HG03064 (cell line): ENCODE data around the gene DPEP3.
"Not testable (repeated sequence)": the region's sequence is repeated elsewhere in the genome, so short reads cannot be mapped to it uniquely, and the experiment has no call there.

Experiments
- ATAC-seq: cut with Tn5 transposase; IDR thresholded peaks from one replicate; pipeline ENCODE4 v1.9.1; 2021; ENCODE audit warnings: low read depth; ENCODE audit not compliant: unreplicated experiment

The DPEP3 gene

GRCh38 chr16:67979955-67980678 lies at the start of gene DPEP3:
TSS of gene DPEP3 (minus strand) at chr16:67980499. CDS start at chr16:67980380, 119 bp downstream.
- ATAC-seq: no peak

- ATAC-seq: no peak
These were observed 48.7 kb upstream of the DPEP3 start for GRCh38 chr16:68028996-68029395.

GRCh38 chr16:68022728-68023537 lies 42.6 kb upstream of the DPEP3 start, which contains the start of the genes DDX28 and DUS2:
TSS of gene DDX28 (minus strand) at chr16:68023232. CDS start at chr16:68023202, 30 bp downstream.
TSS of gene DUS2 (plus strand) at chr16:68023284. CDS start at chr16:68038024, 14,740 bp downstream.
- peak; percentile 64 for ATAC-seq

- ATAC-seq: peak; percentile 5
These were observed 42.0 kb upstream of the DPEP3 start for GRCh38 chr16:68022278-68022727.

- no peak for ATAC-seq
These were observed 41.2 kb upstream of the DPEP3 start for GRCh38 chr16:68021490-68021889.

- no peak for ATAC-seq
These were observed 38.9 kb upstream of the DPEP3 start for GRCh38 chr16:68019167-68019680.

- ATAC-seq: no peak
These were observed 35.4 kb upstream of the DPEP3 start, which contains the start of gene DPEP2NB for GRCh38 chr16:68015681-68016080. TSS of gene DPEP2NB (minus strand) at chr16:68015911. CDS start at chr16:68015770, 141 bp downstream.

- ATAC-seq: no peak
These were observed 33.1 kb upstream of the DPEP3 start for GRCh38 chr16:68013440-68013839.

- not testable (repeated sequence) for ATAC-seq
These were observed 29.6 kb upstream of the DPEP3 start for GRCh38 chr16:68009872-68010271.

GRCh38 chr16:68009157-68009735 lies 28.9 kb upstream of the DPEP3 start:
- ATAC-seq: no peak

GRCh38 chr16:68005786-68006286 lies 25.5 kb upstream of the DPEP3 start:
- no peak for ATAC-seq

GRCh38 chr16:68005211-68005610 lies 24.9 kb upstream of the DPEP3 start:
- no peak for ATAC-seq

GRCh38 chr16:68003031-68003430 lies 22.7 kb upstream of the DPEP3 start:
- no peak for ATAC-seq

GRCh38 chr16:68000450-68000849 lies 20.2 kb upstream of the DPEP3 start:
- ATAC-seq: no peak

GRCh38 chr16:67999985-68000384 lies 19.7 kb upstream of the DPEP3 start:
- no peak for ATAC-seq

GRCh38 chr16:67998779-67999688 lies 18.7 kb upstream of the DPEP3 start, which contains the start of gene DPEP2:
TSS of gene DPEP2 (minus strand) at chr16:67999484. CDS start at chr16:67993212, 6,272 bp downstream.
- ATAC-seq: not testable (repeated sequence)

GRCh38 chr16:67998231-67998778 lies 18.0 kb upstream of the DPEP3 start:
- ATAC-seq: not testable (repeated sequence)

GRCh38 chr16:67996666-67997065 lies 16.4 kb upstream of the DPEP3 start:
- ATAC-seq: no peak

GRCh38 chr16:67995423-67995822 lies 15.1 kb upstream of the DPEP3 start:
- no peak for ATAC-seq
